Hematopoietic multipotent progenitor cell treated with erythropoietin and hydrocortisone succinate and interleukin-3 and kit ligand, for 6 days (in vitro differentiated cells): ENCODE data around the gene AK1.
"Not testable (repeated sequence)": the region's sequence is repeated elsewhere in the genome, so short reads cannot be mapped to it uniquely, and the experiment has no call there.

Experiments
- DNase-seq: peaks from one replicate; pipeline ENCODE4 v3.0.0-alpha.2; 2015

The AK1 gene

GRCh38 chr9:127883959-127884358 lies 6.5 kb upstream of the AK1 start:
- DNase-seq: no peak

GRCh38 chr9:127881715-127882114 lies 4.2 kb upstream of the AK1 start:
- DNase-seq: not testable (repeated sequence)

- no peak for DNase-seq
Observed at GRCh38 chr9:127880143-127880542, 2.7 kb upstream of the AK1 start.

- DNase-seq: no peak
Observed at GRCh38 chr9:127878652-127879390, 1.3 kb upstream of the AK1 start.

GRCh38 chr9:127878001-127878651 lies 651 bp upstream of the AK1 start:
- no peak for DNase-seq

GRCh38 chr9:127876764-127877562 lies 512 bp downstream of the AK1 start:
- DNase-seq: no peak

GRCh38 chr9:127876026-127876763 lies 1.3 kb downstream of the AK1 start:
- DNase-seq: no peak

GRCh38 chr9:127875306-127875966 lies 2.0 kb downstream of the AK1 start:
- no peak for DNase-seq

- DNase-seq: no peak
Observed at GRCh38 chr9:127874301-127875221, 2.9 kb downstream of the AK1 start.

- DNase-seq: no peak
Observed at GRCh38 chr9:127873886-127874285, 3.6 kb downstream of the AK1 start.

GRCh38 chr9:127873223-127873691 lies 4.2 kb downstream of the AK1 start:
- DNase-seq: no peak

GRCh38 chr9:127872369-127873222 lies 4.9 kb downstream of the AK1 start:
- DNase-seq: no peak

GRCh38 chr9:127871531-127871930 lies 5.9 kb downstream of the AK1 start:
- no peak for DNase-seq

- DNase-seq: no peak
Observed at GRCh38 chr9:127870887-127871286, 6.6 kb downstream of the AK1 start.

GRCh38 chr9:127870153-127870491 lies 7.4 kb downstream of the AK1 start:
- DNase-seq: not testable (repeated sequence)

GRCh38 chr9:127869310-127870152 lies 7.9 kb downstream of the AK1 start:
- DNase-seq: peak; percentile 91

GRCh38 chr9:127868278-127868902 lies 9.1 kb downstream of the AK1 start:
- no peak for DNase-seq

GRCh38 chr9:127867356-127868277 lies 9.9 kb downstream of the AK1 start:
- no peak for DNase-seq
